Measurements from ENCODE around the gene NT5DC2. TPM values are rescaled to one million over a fixed set of nuclear protein-coding genes. Genes with fewer than 3 reads are reported as not detected.

The NT5DC2 gene
- 10 to 100 TPM; 23.3 to 54.7 TPM for total RNA-seq

GRCh38 chr3:52533623-52534280 is at the start of gene NT5DC2:
NT5DC2 (minus strand) TSS chr3:52533857; CDS start chr3:52533737, 120 bp downstream.
- peaks cover 19% of the 10 kb centered on the region for H3K36me3 Mint-ChIP-seq (ENCODE audit: low read depth)
- peak; percentile 39 for ATAC-seq (replicated peaks)
- peaks cover 17% of the 10 kb centered on the region for H3K4me1 Mint-ChIP-seq
- peak within 1 kb of the TSS; percentile 88 for H3K4me3 Mint-ChIP-seq
- H3K27ac Mint-ChIP-seq = peak within 1 kb of the TSS; percentile 85
- no peaks in the 10 kb centered on the region for H3K9me3 Mint-ChIP-seq
- no peaks in the 10 kb centered on the region for H3K27me3 Mint-ChIP-seq

- H3K4me1 Mint-ChIP-seq = no peaks in the 10 kb centered on the region
- H3K36me3 Mint-ChIP-seq (ENCODE audit: low read depth) = peaks cover 90% of the 10 kb centered on the region
- no peak for ATAC-seq (replicated peaks)
- no peak overlapping the region for H3K4me3 Mint-ChIP-seq
- peak overlapping the region; percentile 48 for H3K27ac Mint-ChIP-seq
- no peaks in the 10 kb centered on the region for H3K9me3 Mint-ChIP-seq
- no peaks in the 10 kb centered on the region for H3K27me3 Mint-ChIP-seq
These were observed 40.7 kb upstream of the NT5DC2 start for GRCh38 chr3:52574056-52574965.

- Mint-ChIP-seq H3K27ac (no peak overlapping the region), H3K4me3 (no peak overlapping the region), H3K4me1 (no peaks in the 10 kb centered on the region), H3K36me3 (ENCODE audit: low read depth) (peaks cover 86% of the 10 kb centered on the region), H3K9me3 (no peaks in the 10 kb centered on the region), H3K27me3 (no peaks in the 10 kb centered on the region)
- no peak for ATAC-seq (replicated peaks)
These were observed 38.6 kb upstream of the NT5DC2 start for GRCh38 chr3:52572221-52572620.

GRCh38 chr3:52570076-52570475 is 36.4 kb upstream of the NT5DC2 start:
- H3K4me1 Mint-ChIP-seq = no peaks in the 10 kb centered on the region
- H3K4me3 Mint-ChIP-seq = no peak overlapping the region

GRCh38 chr3:52568069-52568468 is 34.4 kb upstream of the NT5DC2 start:
- H3K4me1 Mint-ChIP-seq = no peaks in the 10 kb centered on the region
- H3K27me3 Mint-ChIP-seq = no peaks in the 10 kb centered on the region
- peaks cover 86% of the 10 kb centered on the region for H3K36me3 Mint-ChIP-seq (ENCODE audit: low read depth)
- no peak overlapping the region for H3K27ac Mint-ChIP-seq
- ATAC-seq (replicated peaks) = no peak
- H3K9me3 Mint-ChIP-seq = no peaks in the 10 kb centered on the region
- H3K4me3 Mint-ChIP-seq = no peak overlapping the region

More at GRCh38 chr3:52570076-52570475, 36.4 kb upstream of the NT5DC2 start:
- H3K27ac Mint-ChIP-seq = no peak overlapping the region
- no peaks in the 10 kb centered on the region for H3K27me3 Mint-ChIP-seq
- H3K36me3 Mint-ChIP-seq (ENCODE audit: low read depth) = peaks cover 86% of the 10 kb centered on the region
- H3K9me3 Mint-ChIP-seq = no peaks in the 10 kb centered on the region
- no peak for ATAC-seq (replicated peaks)

- no peak for ATAC-seq (replicated peaks)
- Mint-ChIP-seq H3K36me3 (ENCODE audit: low read depth) (peaks cover 96% of the 10 kb centered on the region), H3K27ac (no peak overlapping the region), H3K9me3 (no peaks in the 10 kb centered on the region), H3K27me3 (no peaks in the 10 kb centered on the region), H3K4me3 (no peak overlapping the region), H3K4me1 (no peaks in the 10 kb centered on the region)
These were observed 30.3 kb upstream of the NT5DC2 start for GRCh38 chr3:52563984-52564383.

DNA sequence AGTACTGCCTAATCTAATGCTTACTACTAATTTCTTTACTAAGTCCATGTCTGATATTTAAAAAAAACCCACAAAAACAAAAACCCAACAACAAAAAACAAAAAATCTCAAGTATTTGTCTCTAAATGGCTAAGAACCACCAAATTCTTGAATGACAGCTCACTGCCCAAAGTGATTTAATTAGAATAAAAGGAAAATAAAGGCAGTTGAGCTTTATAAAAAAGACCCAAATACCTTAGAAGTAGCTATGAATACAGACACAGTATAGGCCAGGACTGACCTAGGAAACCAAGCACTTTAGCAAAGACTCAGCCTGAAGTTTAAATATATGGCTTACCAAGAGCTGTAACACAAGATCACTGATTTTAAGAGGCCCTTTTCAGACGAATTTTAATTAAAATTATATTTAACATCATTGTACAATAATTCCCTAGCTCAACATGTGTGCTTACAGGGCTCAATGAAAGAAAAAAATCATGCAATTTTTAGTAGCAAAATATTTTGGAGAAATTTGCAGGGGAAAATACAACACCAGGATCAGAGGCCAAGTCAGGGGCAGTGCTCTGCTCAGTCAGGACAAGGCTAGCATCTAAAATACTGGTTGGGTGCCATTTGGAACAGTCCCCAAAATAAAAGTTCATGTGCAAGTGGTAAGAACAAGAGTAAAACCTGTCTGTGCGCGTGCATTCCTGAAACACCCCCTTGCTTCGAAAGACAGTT is 27.5 kb upstream of the NT5DC2 start:
- Mint-ChIP-seq H3K4me3 (no peak overlapping the region), H3K27ac (no peak overlapping the region), H3K36me3 (ENCODE audit: low read depth) (peaks cover 97% of the 10 kb centered on the region), H3K4me1 (no peaks in the 10 kb centered on the region), H3K27me3 (no peaks in the 10 kb centered on the region), H3K9me3 (no peaks in the 10 kb centered on the region)
- ATAC-seq (replicated peaks) = no peak

DNA sequence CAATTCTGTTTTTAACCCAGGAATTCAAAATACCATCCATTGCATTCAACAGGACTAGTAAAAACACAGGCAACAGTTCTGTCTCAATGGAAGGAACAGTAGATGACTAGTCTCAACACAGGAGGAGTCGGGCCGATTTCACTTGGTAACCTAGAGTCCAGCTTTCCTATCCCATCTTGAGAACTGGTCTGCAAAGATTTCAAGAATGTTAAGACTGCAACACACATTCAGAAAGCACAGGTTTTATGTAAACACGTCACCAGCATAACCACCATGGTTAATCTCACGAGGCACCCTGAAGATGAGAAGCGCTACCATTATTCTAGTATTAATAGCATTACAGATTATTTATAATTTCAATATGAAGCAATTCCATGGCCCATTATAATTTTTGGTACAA is 24.8 kb upstream of the NT5DC2 start:
- Mint-ChIP-seq H3K4me3 (no peak overlapping the region), H3K27ac (no peak overlapping the region), H3K4me1 (no peaks in the 10 kb centered on the region), H3K9me3 (no peaks in the 10 kb centered on the region), H3K27me3 (no peaks in the 10 kb centered on the region), H3K36me3 (ENCODE audit: low read depth) (peaks cover 97% of the 10 kb centered on the region)
- ATAC-seq (replicated peaks) = no peak

- H3K36me3 Mint-ChIP-seq (ENCODE audit: low read depth) = peaks cover 97% of the 10 kb centered on the region
- H3K27me3 Mint-ChIP-seq = no peaks in the 10 kb centered on the region
- ATAC-seq (replicated peaks) = no peak
- no peaks in the 10 kb centered on the region for H3K4me1 Mint-ChIP-seq
- no peak overlapping the region for H3K27ac Mint-ChIP-seq
- no peaks in the 10 kb centered on the region for H3K9me3 Mint-ChIP-seq
- H3K4me3 Mint-ChIP-seq = no peak overlapping the region
These were observed 23.6 kb upstream of the NT5DC2 start for GRCh38 chr3:52557011-52557960.

DNA sequence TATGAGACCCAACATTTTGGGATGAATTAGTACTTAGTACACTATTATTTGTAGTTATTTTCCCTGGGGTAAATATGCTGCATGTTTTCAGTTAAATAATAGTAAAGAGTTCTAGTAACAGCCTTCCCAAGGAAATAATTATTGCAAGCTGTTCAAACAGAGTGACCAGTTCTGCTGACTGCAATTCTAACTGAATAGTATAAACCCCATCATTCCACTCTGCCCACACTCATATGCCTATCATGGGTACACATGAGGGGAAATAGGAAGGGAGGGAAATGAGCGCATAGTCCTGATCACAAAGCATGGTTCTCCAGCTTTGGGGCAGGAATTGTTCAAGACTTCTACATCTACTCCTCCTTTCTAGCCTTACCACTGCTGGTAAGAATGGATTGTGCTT is 21.4 kb upstream of the NT5DC2 start:
- peaks cover 97% of the 10 kb centered on the region for H3K36me3 Mint-ChIP-seq (ENCODE audit: low read depth)
- no peak overlapping the region for H3K27ac Mint-ChIP-seq
- ATAC-seq (replicated peaks) = no peak
- no peak overlapping the region for H3K4me3 Mint-ChIP-seq
- no peaks in the 10 kb centered on the region for H3K4me1 Mint-ChIP-seq
- no peaks in the 10 kb centered on the region for H3K9me3 Mint-ChIP-seq
- H3K27me3 Mint-ChIP-seq = no peaks in the 10 kb centered on the region

GRCh38 chr3:52554026-52554755 is 20.5 kb upstream of the NT5DC2 start:
- no peaks in the 10 kb centered on the region for H3K4me1 Mint-ChIP-seq
- no peak for ATAC-seq (replicated peaks)
- no peaks in the 10 kb centered on the region for H3K27me3 Mint-ChIP-seq
- no peak overlapping the region for H3K27ac Mint-ChIP-seq
- peaks cover 97% of the 10 kb centered on the region for H3K36me3 Mint-ChIP-seq (ENCODE audit: low read depth)
- H3K4me3 Mint-ChIP-seq = no peak overlapping the region
- no peaks in the 10 kb centered on the region for H3K9me3 Mint-ChIP-seq

GRCh38 chr3:52552089-52552488 is 18.4 kb upstream of the NT5DC2 start:
- no peaks in the 10 kb centered on the region for H3K9me3 Mint-ChIP-seq

DNA sequence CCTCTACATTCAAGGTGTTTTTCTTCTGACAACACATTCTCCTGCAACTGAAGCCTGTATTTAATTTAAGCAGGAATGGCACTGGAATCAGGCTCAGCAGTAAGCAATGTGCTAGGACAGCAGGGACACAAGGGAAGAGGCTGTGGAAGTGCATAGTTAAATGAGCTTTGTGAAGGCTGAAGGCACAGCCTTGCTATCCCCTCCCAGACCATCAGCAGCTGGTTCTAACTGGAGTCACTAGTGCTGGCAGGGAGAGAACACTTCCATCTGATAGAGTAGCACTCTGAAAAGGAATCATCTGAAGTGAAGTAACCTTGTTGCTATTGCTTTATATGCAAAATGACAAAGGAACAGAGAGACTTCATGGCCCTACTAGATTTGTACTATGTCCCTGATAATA is 17.5 kb upstream of the NT5DC2 start:
- H3K27me3 Mint-ChIP-seq = no peaks in the 10 kb centered on the region
- H3K36me3 Mint-ChIP-seq (ENCODE audit: low read depth) = peaks cover 99% of the 10 kb centered on the region
- no peak overlapping the region for H3K4me3 Mint-ChIP-seq
- H3K27ac Mint-ChIP-seq = no peak overlapping the region
- no peaks in the 10 kb centered on the region for H3K4me1 Mint-ChIP-seq
- H3K9me3 Mint-ChIP-seq = no peaks in the 10 kb centered on the region
- no peak for ATAC-seq (replicated peaks)

More at GRCh38 chr3:52552089-52552488, 18.4 kb upstream of the NT5DC2 start:
- Mint-ChIP-seq H3K36me3 (ENCODE audit: low read depth) (peaks cover 97% of the 10 kb centered on the region), H3K4me1 (no peaks in the 10 kb centered on the region), H3K27me3 (no peaks in the 10 kb centered on the region), H3K27ac (no peak overlapping the region), H3K4me3 (no peak overlapping the region)
- no peak for ATAC-seq (replicated peaks)

Data from activated T-helper 17 cell treated with anti-CD3 and anti-CD28 coated beads, Interleukin-2, amount 50 U/mL, for 72 hours (primary cell).